Memory B cell (primary cell): ENCODE data around the gene DTNB.
A peak's percentile ranks its signal among the peaks of the same experiment; 100 is the strongest.
"Not testable (repeated sequence)": the region's sequence is repeated elsewhere in the genome, so short reads cannot be mapped to it uniquely, and the experiment has no call there.

Experiments used
- ATAC-seq: fragments of 150-1000 bp; cut with Tn5 transposase; 2 replicates; pipeline ENCODE4 v1.10.0; 2021; ENCODE audit warnings: low read depth, mild to moderate bottlenecking, moderate library complexity
- DNase-seq, 2 donors: peaks; one replicate each; pipeline ENCODE4 v3.0.0; 2022; ENCODE audit warnings: low spot score in 2 of 2
- H3K27ac Mint-ChIP-seq: one replicate; pipeline ENCODE4 v1.8.0; 2022; ENCODE audit warnings: mild to moderate bottlenecking, moderate library complexity, mixed read lengths
- H3K27me3 Mint-ChIP-seq: one replicate; pipeline ENCODE4 v1.8.0; 2022; ENCODE audit warnings: mixed read lengths
- H3K36me3 Mint-ChIP-seq: one replicate; pipeline ENCODE4 v1.8.0; 2022; ENCODE audit warnings: mild to moderate bottlenecking, mixed read lengths
- H3K4me1 Mint-ChIP-seq: one replicate; pipeline ENCODE4 v1.8.0; 2022; ENCODE audit warnings: mixed read lengths
- H3K4me3 Mint-ChIP-seq: one replicate; pipeline ENCODE4 v1.8.0; 2022; ENCODE audit warnings: mild to moderate bottlenecking, moderate library complexity, mixed read lengths
- H3K9me3 Mint-ChIP-seq: one replicate; pipeline ENCODE4 v1.8.0; 2022; ENCODE audit warnings: mixed read lengths

The DTNB gene

GRCh38 chr2:25666218-25666617, 7.2 kb downstream of the DTNB start:
- H3K27ac Mint-ChIP-seq: no peak overlapping the region
- ATAC-seq: no peak
- H3K36me3 Mint-ChIP-seq: peaks cover 4% of the 10 kb centered on the region
- no peak overlapping the region for H3K4me3 Mint-ChIP-seq
- no peaks in the 10 kb centered on the region for H3K9me3 Mint-ChIP-seq
- H3K27me3 Mint-ChIP-seq: no peaks in the 10 kb centered on the region
- H3K4me1 Mint-ChIP-seq: peaks cover 11% of the 10 kb centered on the region
- DNase-seq: no peak

- not testable (repeated sequence) for H3K9me3 Mint-ChIP-seq, H3K4me3 Mint-ChIP-seq, H3K27me3 Mint-ChIP-seq, H3K36me3 Mint-ChIP-seq, H3K27ac Mint-ChIP-seq, ATAC-seq, DNase-seq
- peaks cover 11% of the 10 kb centered on the region for H3K4me1 Mint-ChIP-seq
Observed at GRCh38 chr2:25665429-25665828, 7.9 kb downstream of the DTNB start.

GRCh38 chr2:25664965-25665307, 8.4 kb downstream of the DTNB start:
- H3K4me3 Mint-ChIP-seq: no peak overlapping the region

GRCh38 chr2:25664183-25664964, 9.0 kb downstream of the DTNB start:
- Mint-ChIP-seq H3K36me3 (peaks cover 4% of the 10 kb centered on the region), H3K27ac (no peak overlapping the region), H3K27me3 (no peaks in the 10 kb centered on the region), H3K4me3 (peak overlapping the region; percentile 9), H3K4me1 (peaks cover 17% of the 10 kb centered on the region), H3K9me3 (no peaks in the 10 kb centered on the region)
- ATAC-seq: peak; percentile 55
- peak in 1 of 2 donors; percentile 7 for DNase-seq

More at GRCh38 chr2:25664965-25665307, 8.4 kb downstream of the DTNB start:
- no peak for DNase-seq
- no peak overlapping the region for H3K27ac Mint-ChIP-seq
- H3K27me3 Mint-ChIP-seq: no peaks in the 10 kb centered on the region
- no peaks in the 10 kb centered on the region for H3K9me3 Mint-ChIP-seq
- ATAC-seq: no peak
- H3K4me1 Mint-ChIP-seq: peaks cover 14% of the 10 kb centered on the region
- peaks cover 4% of the 10 kb centered on the region for H3K36me3 Mint-ChIP-seq

DNA sequence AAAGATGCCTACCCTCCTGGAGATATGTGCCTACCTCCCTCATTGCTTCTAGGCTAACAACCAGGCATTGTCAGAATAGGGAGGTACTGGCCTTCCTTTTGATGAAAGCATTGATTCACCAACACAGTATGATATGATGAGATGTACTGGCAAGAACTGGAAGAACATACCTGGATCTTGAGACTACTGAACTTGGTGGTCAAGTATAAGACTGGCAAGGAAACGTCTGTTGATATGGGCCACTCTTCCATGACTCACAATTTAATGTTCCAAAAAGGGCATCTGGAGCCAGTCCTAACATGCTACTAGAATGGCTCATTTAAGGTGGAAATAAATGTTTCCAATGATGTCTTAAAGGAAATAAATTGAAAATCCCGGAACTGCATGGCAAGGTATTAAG, 18.1 kb downstream of the DTNB start:
- ATAC-seq: no peak
- peaks cover 16% of the 10 kb centered on the region for H3K4me1 Mint-ChIP-seq
- no peaks in the 10 kb centered on the region for H3K9me3 Mint-ChIP-seq

GRCh38 chr2:25654801-25655200, 18.6 kb downstream of the DTNB start:
- Mint-ChIP-seq H3K9me3 (no peaks in the 10 kb centered on the region), H3K4me3 (no peak overlapping the region), H3K27ac (no peak overlapping the region), H3K4me1 (peaks cover 13% of the 10 kb centered on the region), H3K36me3 (peaks cover 22% of the 10 kb centered on the region), H3K27me3 (no peaks in the 10 kb centered on the region)
- DNase-seq (no peak), ATAC-seq (no peak)

More for the DNA sequence above, 18.1 kb downstream of the DTNB start:
- no peak overlapping the region for H3K4me3 Mint-ChIP-seq
- H3K36me3 Mint-ChIP-seq: peaks cover 18% of the 10 kb centered on the region
- no peak for DNase-seq
- H3K27ac Mint-ChIP-seq: no peak overlapping the region
- H3K27me3 Mint-ChIP-seq: no peaks in the 10 kb centered on the region

- H3K36me3 Mint-ChIP-seq: peaks cover 24% of the 10 kb centered on the region
- no peak for ATAC-seq
- no peak for DNase-seq
- H3K27me3 Mint-ChIP-seq: no peaks in the 10 kb centered on the region
- no peak overlapping the region for H3K27ac Mint-ChIP-seq
- no peaks in the 10 kb centered on the region for H3K9me3 Mint-ChIP-seq
- H3K4me3 Mint-ChIP-seq: no peak overlapping the region
- H3K4me1 Mint-ChIP-seq: peaks cover 9% of the 10 kb centered on the region
Observed at GRCh38 chr2:25651782-25652455, 21.5 kb downstream of the DTNB start.

GRCh38 chr2:25651066-25651465, 22.3 kb downstream of the DTNB start:
- Mint-ChIP-seq H3K4me1 (peaks cover 5% of the 10 kb centered on the region), H3K9me3 (no peaks in the 10 kb centered on the region), H3K4me3 (no peak overlapping the region), H3K27me3 (no peaks in the 10 kb centered on the region), H3K27ac (no peak overlapping the region), H3K36me3 (peaks cover 25% of the 10 kb centered on the region)
- no peak for ATAC-seq
- DNase-seq: no peak

- Mint-ChIP-seq H3K36me3 (peaks cover 25% of the 10 kb centered on the region), H3K27ac (no peak overlapping the region), H3K4me3 (no peak overlapping the region), H3K9me3 (no peaks in the 10 kb centered on the region), H3K27me3 (no peaks in the 10 kb centered on the region), H3K4me1 (peaks cover 5% of the 10 kb centered on the region)
- DNase-seq: no peak
- no peak for ATAC-seq
Observed at GRCh38 chr2:25650256-25650655, 23.1 kb downstream of the DTNB start.

- no peaks in the 10 kb centered on the region for H3K27me3 Mint-ChIP-seq
- H3K27ac Mint-ChIP-seq: no peak overlapping the region
- no peaks in the 10 kb centered on the region for H3K9me3 Mint-ChIP-seq
- peaks cover 25% of the 10 kb centered on the region for H3K36me3 Mint-ChIP-seq
- ATAC-seq (no peak), DNase-seq (no peak)
- H3K4me3 Mint-ChIP-seq: no peak overlapping the region
- peaks cover 5% of the 10 kb centered on the region for H3K4me1 Mint-ChIP-seq
Observed at GRCh38 chr2:25649786-25650185, 23.6 kb downstream of the DTNB start.

GRCh38 chr2:25642298-25642697, 31.1 kb downstream of the DTNB start:
- Mint-ChIP-seq H3K27ac (no peak overlapping the region), H3K9me3 (peaks cover 2% of the 10 kb centered on the region), H3K4me1 (no peaks in the 10 kb centered on the region), H3K27me3 (no peaks in the 10 kb centered on the region), H3K4me3 (no peak overlapping the region), H3K36me3 (peaks cover 15% of the 10 kb centered on the region)
- ATAC-seq (no peak), DNase-seq (no peak)

DNA sequence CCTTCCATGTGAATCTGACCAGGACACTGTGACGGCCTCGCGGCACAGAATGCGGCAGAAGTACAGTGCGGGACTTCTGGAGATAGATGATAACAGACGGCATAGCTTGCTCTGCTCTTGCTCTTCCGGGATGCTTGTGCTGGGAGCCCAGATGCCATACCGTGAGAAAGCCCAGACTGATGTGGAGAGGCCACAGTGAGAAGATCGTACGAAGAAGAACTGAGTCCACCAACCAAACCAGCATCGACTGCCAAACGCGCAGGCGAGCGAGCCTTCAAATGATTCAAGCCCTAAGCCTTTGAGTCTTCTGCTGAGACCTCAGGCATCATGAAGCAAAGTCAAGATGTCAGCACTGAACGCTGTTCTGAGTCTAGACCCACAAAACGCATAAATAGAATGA, 33.7 kb downstream of the DTNB start:
- ATAC-seq (no peak), DNase-seq (no peak)
- Mint-ChIP-seq H3K36me3 (peaks cover 12% of the 10 kb centered on the region), H3K9me3 (peaks cover 2% of the 10 kb centered on the region), H3K27ac (no peak overlapping the region), H3K4me3 (no peak overlapping the region), H3K27me3 (no peaks in the 10 kb centered on the region), H3K4me1 (no peaks in the 10 kb centered on the region)

- Mint-ChIP-seq H3K27me3 (no peaks in the 10 kb centered on the region), H3K4me1 (no peaks in the 10 kb centered on the region), H3K9me3 (peaks cover 2% of the 10 kb centered on the region), H3K36me3 (peaks cover 11% of the 10 kb centered on the region), H3K27ac (no peak overlapping the region), H3K4me3 (no peak overlapping the region)
- DNase-seq (no peak), ATAC-seq (no peak)
Observed at GRCh38 chr2:25639131-25639530, 34.2 kb downstream of the DTNB start.

DNA sequence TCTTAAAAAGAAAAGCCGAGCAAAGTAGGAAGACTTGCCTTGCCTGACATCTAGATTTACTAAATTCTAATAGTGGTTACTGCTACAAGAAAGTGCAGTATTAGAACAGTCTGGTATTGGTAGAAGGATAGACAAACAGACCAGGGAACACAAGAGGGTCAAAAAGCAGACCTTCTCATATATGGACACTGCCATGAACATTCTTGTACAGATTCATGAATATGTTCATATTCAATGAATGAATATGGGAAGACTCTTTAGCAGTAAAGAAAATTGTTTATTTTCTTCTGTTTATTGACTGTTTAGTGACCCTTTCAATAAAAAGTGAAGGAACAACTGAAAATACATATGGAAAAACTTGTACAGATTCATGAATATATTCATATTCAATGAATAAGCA, 37.6 kb downstream of the DTNB start:
- Mint-ChIP-seq H3K36me3 (peaks cover 7% of the 10 kb centered on the region), H3K27ac (no peak overlapping the region), H3K4me3 (no peak overlapping the region), H3K9me3 (peaks cover 2% of the 10 kb centered on the region), H3K27me3 (no peaks in the 10 kb centered on the region), H3K4me1 (peaks cover 2% of the 10 kb centered on the region)
- ATAC-seq (no peak), DNase-seq (no peak)

GRCh38 chr2:25633801-25634200, 39.6 kb downstream of the DTNB start:
- not testable (repeated sequence) for H3K9me3 Mint-ChIP-seq, H3K27ac Mint-ChIP-seq, ATAC-seq, H3K4me1 Mint-ChIP-seq, H3K27me3 Mint-ChIP-seq, H3K4me3 Mint-ChIP-seq, DNase-seq, H3K36me3 Mint-ChIP-seq
